Smooth muscle cell of the brain vasculature (primary cell): ENCODE measurements around the gene NEU1.
"Not testable (repeated sequence)": the region's sequence is repeated elsewhere in the genome, so short reads cannot be mapped to it uniquely, and the experiment has no call there.

ENCODE experiments used
- DNase-seq: peaks from one replicate; pipeline ENCODE4 v3.0.0-alpha.2; 2012; ENCODE audit warnings: low read depth, low spot score

NEU1 gene

GRCh38 chr6:31862344-31863235, at the start of gene NEU1:
NEU1 (minus strand) TSS chr6:31862821; CDS start chr6:31862776, 45 bp downstream.
- peak; percentile 100 for DNase-seq

- no peak for DNase-seq
Observed at GRCh38 chr6:31911826-31912585, 49.4 kb upstream of the NEU1 start.

- not testable (repeated sequence) for DNase-seq
Observed at GRCh38 chr6:31909298-31909697, 46.7 kb upstream of the NEU1 start.

- no peak for DNase-seq
Observed at GRCh38 chr6:31908791-31909190, 46.2 kb upstream of the NEU1 start.

GRCh38 chr6:31908255-31908654, 45.6 kb upstream of the NEU1 start:
- DNase-seq: not testable (repeated sequence)

GRCh38 chr6:31907158-31907813, 44.7 kb upstream of the NEU1 start:
- no peak for DNase-seq

- DNase-seq: not testable (repeated sequence)
Observed at GRCh38 chr6:31906727-31907126, 44.1 kb upstream of the NEU1 start.

GRCh38 chr6:31906122-31906521, 43.5 kb upstream of the NEU1 start:
- no peak for DNase-seq

GRCh38 chr6:31905041-31905440, 42.4 kb upstream of the NEU1 start:
- no peak for DNase-seq

GRCh38 chr6:31903957-31904356, 41.3 kb upstream of the NEU1 start:
- DNase-seq: no peak

- DNase-seq: peak; percentile 91
Observed at GRCh38 chr6:31901953-31902643, 39.5 kb upstream of the NEU1 start, which contains the start of gene ZBTB12. ZBTB12 (minus strand) TSS chr6:31902086; CDS start chr6:31901305, 781 bp downstream.

GRCh38 chr6:31901415-31901952, 38.9 kb upstream of the NEU1 start:
- DNase-seq: no peak

- DNase-seq: no peak
Observed at GRCh38 chr6:31900917-31901414, 38.3 kb upstream of the NEU1 start.

GRCh38 chr6:31899882-31900722, 37.5 kb upstream of the NEU1 start:
- no peak for DNase-seq

GRCh38 chr6:31899215-31899614, 36.6 kb upstream of the NEU1 start:
- no peak for DNase-seq

GRCh38 chr6:31898383-31899011, 35.9 kb upstream of the NEU1 start:
- DNase-seq: no peak

- DNase-seq: peak; percentile 50
Observed at GRCh38 chr6:31897612-31898382, 35.2 kb upstream of the NEU1 start, which contains the start of gene EHMT2. EHMT2 (minus strand) TSS chr6:31897698; CDS start chr6:31897677, 21 bp downstream.

GRCh38 chr6:31896856-31897611, 34.4 kb upstream of the NEU1 start:
- DNase-seq: no peak
